Heart left ventricle (tissue), 13 donors: Measurements from ENCODE around the gene PALB2.

Experiments
- POLR2A ChIP-seq, 2 donors: fragments of 450-650 bp; IDR thresholded peaks; one replicate each; pipeline ENCODE4 v1.6.1; 2017; ENCODE audit warnings: antibody characterized with exemption in 2 of 2, mild to moderate bottlenecking in 2 of 2, moderate library complexity in 2 of 2
- TF ChIP-seq, protein P1 (sequence below), 12 donors: fragments of 200-600 bp; sonication (generic) in 4 of 12; IDR thresholded peaks; one replicate each; pipeline versions ENCODE4 v1.5.0 to v1.8.0; 2018 to 2022; ENCODE audit warnings: antibody characterized with exemption in 12 of 12, mild to moderate bottlenecking in 5 of 12
- donor health status: ischemic (EF 13 %, LVEDD 7.1; RV severe dilation, severe dysfunction).
- donor health status: DM: no; HTN: yes; CAD: no.
- donor health status: DM: no; HTN: no; CAD: no.
- donor health status: ischemic (EF 25% LVEDD 6.9; RV normal size, moderate dysfunction).
- donor health status: ischemic (EF 25% LVEDD 5.7; RV mildly dilated, moderate dysfunction).
- donor health status: ischemic (EF 35%, LVEDD 5.7; RV mildly dilated, moderate dysfunction).
- donor health status: nonischemic (EF 11% LVEDD 7.7; RV severe dilation, severe dysfunction).
- donor health status: DM: yes; HTN: yes; CAD: no.
- donor health status: PGD.
- donor health status: ischemic (EF 29% LVEDD 5.4; RV normal size, mild dysfunction).
- donor health status: nonischemic (EF 23%, LVEDD 6.1; RV moderate dilation, normal function).

- TF ChIP-seq, protein P1, sequence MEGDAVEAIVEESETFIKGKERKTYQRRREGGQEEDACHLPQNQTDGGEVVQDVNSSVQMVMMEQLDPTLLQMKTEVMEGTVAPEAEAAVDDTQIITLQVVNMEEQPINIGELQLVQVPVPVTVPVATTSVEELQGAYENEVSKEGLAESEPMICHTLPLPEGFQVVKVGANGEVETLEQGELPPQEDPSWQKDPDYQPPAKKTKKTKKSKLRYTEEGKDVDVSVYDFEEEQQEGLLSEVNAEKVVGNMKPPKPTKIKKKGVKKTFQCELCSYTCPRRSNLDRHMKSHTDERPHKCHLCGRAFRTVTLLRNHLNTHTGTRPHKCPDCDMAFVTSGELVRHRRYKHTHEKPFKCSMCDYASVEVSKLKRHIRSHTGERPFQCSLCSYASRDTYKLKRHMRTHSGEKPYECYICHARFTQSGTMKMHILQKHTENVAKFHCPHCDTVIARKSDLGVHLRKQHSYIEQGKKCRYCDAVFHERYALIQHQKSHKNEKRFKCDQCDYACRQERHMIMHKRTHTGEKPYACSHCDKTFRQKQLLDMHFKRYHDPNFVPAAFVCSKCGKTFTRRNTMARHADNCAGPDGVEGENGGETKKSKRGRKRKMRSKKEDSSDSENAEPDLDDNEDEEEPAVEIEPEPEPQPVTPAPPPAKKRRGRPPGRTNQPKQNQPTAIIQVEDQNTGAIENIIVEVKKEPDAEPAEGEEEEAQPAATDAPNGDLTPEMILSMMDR (IDR thresholded peaks at IDR 0.05) = no peak
- TF ChIP-seq POLR2A (IDR thresholded peaks at IDR 0.05) = no peak
Observed at GRCh38 chr16:23587726-23588125, 53.4 kb downstream of the PALB2 start.
